HepG2 (cell line): ENCODE measurements around the gene ASL. TPM values are rescaled to one million over a fixed set of nuclear protein-coding genes. Genes with fewer than 3 reads are reported as not detected.

Experiments used
- ATAC-seq: fragments of 200-7000 bp; cut with Tn5 transposase; 3 replicates; pipeline ENCODE4 v1.9.1; 2020; ENCODE audit warnings: mild to moderate bottlenecking, moderate library complexity
- BruUV-seq: library from RNA; stranded (reverse); fragments of 400-500 nt; replicated peaks from 2 replicates; lab custom pipeline; 2021; lab: Mats Ljungman, UMichigan
- CTCF ChIA-PET: fragments of 300-600 bp; formaldehyde crosslinking; extraction: SDS; loops from one replicate; lab custom pipeline; 2021; ENCODE audit warnings: low total read pairs, inconsistent platforms, low intra/inter-chr PET ratio; lab: Yijun Ruan, JAX
- POLR2A ChIA-PET: fragments of 350-600 bp; sonication (Branson Sonifier 250); formaldehyde crosslinking; loops from one replicate; lab custom pipeline; 2020; ENCODE audit warnings: antibody characterized with exemption, inconsistent platforms; lab: Yijun Ruan, JAX
- DNase-seq: peaks from one replicate; pipeline ENCODE4 v3.0.0-alpha.2; 2015; ENCODE audit warnings: low spot score
- FAIRE-seq: peaks from 3 replicates; lab custom pipeline; 2011; peaks lifted over from hg19 to GRCh38; lab: Jason Lieb, UNC
- H2AFZ ChIP-seq: one replicate; pipeline ENCODE4 v1.6.1; 2011; ENCODE audit warnings: low read length, inconsistent platforms
- H3K27ac ChIP-seq: fragments of 300-600 bp; 3 replicates; pipeline ENCODE4 v1.8.0; 2011; ENCODE audit warnings: mixed run types, mild to moderate bottlenecking, mixed read lengths, low read length, inconsistent platforms; ENCODE audit not compliant: insufficient read depth; ENCODE audit errors: extremely low read length
- H3K27me3 ChIP-seq, 2 experiments: fragments of 200-600 bp in 1 of 2; 2 replicates in 1 of 2; 3 replicates in 1 of 2; pipeline versions ENCODE4 v1.6.0 to v1.8.0; 2011; ENCODE audit warnings: low read length in 2 of 2, mild to moderate bottlenecking in 2 of 2, moderate library complexity in 2 of 2, inconsistent platforms in 1 of 2; ENCODE audit not compliant: insufficient read depth in 2 of 2, control insufficient read depth in 1 of 2
- H3K36me3 ChIP-seq, 2 experiments: fragments of 200-600 bp in 1 of 2; replicated peaks in 1 of 2; 2 replicates in 1 of 2; 3 replicates in 1 of 2; pipeline versions ENCODE4 v1.5.1 to v1.8.0; 2011; ENCODE audit warnings: low read length in 2 of 2, inconsistent platforms in 1 of 2; ENCODE audit not compliant: insufficient read depth in 2 of 2, control insufficient read depth in 1 of 2
- H3K4me1 ChIP-seq: 2 replicates; pipeline ENCODE4 v1.5.1; 2012; ENCODE audit warnings: low read length, inconsistent platforms; ENCODE audit not compliant: insufficient read depth
- H3K4me2 ChIP-seq: 2 replicates; pipeline ENCODE4 v1.6.0; 2011; ENCODE audit warnings: low read depth, low read length, inconsistent platforms
- H3K4me3 ChIP-seq, 3 experiments: fragments of 200-600 bp in 1 of 3; sonication (generic), shearing (Covaris generic) in 1 of 3; replicated peaks in 1 of 3; 2 replicates each; pipeline ENCODE4 v1.5.1; 2011 to 2016; ENCODE audit warnings: low read length in 3 of 3, inconsistent platforms in 2 of 3, low read depth in 2 of 3, mild to moderate bottlenecking in 2 of 3, control low read depth in 1 of 3, mixed read lengths in 1 of 3; ENCODE audit not compliant: insufficient read depth in 1 of 3
- H3K79me2 ChIP-seq: one replicate; pipeline ENCODE4 v1.6.1; 2011; ENCODE audit warnings: low read length, inconsistent platforms; ENCODE audit not compliant: insufficient read depth
- H3K9ac ChIP-seq: 2 replicates; pipeline ENCODE4 v1.6.0; 2011; ENCODE audit warnings: mild to moderate bottlenecking, low read depth, low read length, inconsistent platforms; ENCODE audit not compliant: insufficient read depth
- H3K9me3 ChIP-seq: 2 replicates; pipeline ENCODE4 v1.5.1; 2012; ENCODE audit warnings: mild to moderate bottlenecking, low read length
- H4K20me1 ChIP-seq: 2 replicates; pipeline ENCODE4 v1.6.0; 2011; ENCODE audit warnings: inconsistent platforms, mild to moderate bottlenecking, low read length, moderate library complexity; ENCODE audit not compliant: insufficient read depth
- MIXL1 ChIP-seq: IDR thresholded peaks from 2 replicates; pipeline ENCODE4 v1.6.1; 2016
- NCOA2 ChIP-seq: sonication (generic); formaldehyde crosslinking; IDR thresholded peaks from 2 replicates; pipeline ENCODE4 v1.8.0; 2022; ENCODE audit warnings: inconsistent platforms
- RBM39 ChIP-seq: fragments of 200-400 bp; formaldehyde crosslinking; IDR thresholded peaks from one replicate; pipeline ENCODE4 v1.6.1; 2018; ENCODE audit warnings: antibody characterized with exemption, mild to moderate bottlenecking, low read depth, low read length; ENCODE audit not compliant: poor library complexity, severe bottlenecking
- SAP130 ChIP-seq: IDR thresholded peaks from 2 replicates; pipeline ENCODE4 v1.6.1; 2016; ENCODE audit warnings: low read depth
- SKI ChIP-seq: fragments of 450-650 bp; IDR thresholded peaks from one replicate; pipeline ENCODE4 v1.6.1; 2018; ENCODE audit warnings: mild to moderate bottlenecking; ENCODE audit not compliant: partially characterized antibody
- STAG1 ChIP-seq: sonication (generic); formaldehyde crosslinking; IDR thresholded peaks from 2 replicates; pipeline ENCODE4 v1.4.0; 2020; ENCODE audit warnings: missing genetic modification reagents
- THAP11 ChIP-seq: IDR thresholded peaks from 2 replicates; pipeline ENCODE4 v1.6.1; 2016; ENCODE audit warnings: missing biosample characterization, missing genetic modification reagents
- ZNF430 ChIP-seq: sonication (generic); formaldehyde crosslinking; IDR thresholded peaks from 2 replicates; pipeline ENCODE4 v1.9.0; 2021; ENCODE audit warnings: mild to moderate bottlenecking, missing genetic modification reagents
- ZNF460 ChIP-seq: sonication (generic); formaldehyde crosslinking; IDR thresholded peaks from 2 replicates; pipeline ENCODE4 v1.5.1; 2020; ENCODE audit warnings: missing genetic modification reagents, mild to moderate bottlenecking, borderline replicate concordance
- ZNF615 ChIP-seq: sonication (generic); formaldehyde crosslinking; IDR thresholded peaks from 2 replicates; pipeline ENCODE4 v1.5.0; 2020; ENCODE audit warnings: mild to moderate bottlenecking, missing genetic modification reagents, borderline replicate concordance
- ZNF652 ChIP-seq: IDR thresholded peaks from 2 replicates; pipeline ENCODE4 v1.6.1; 2016; ENCODE audit warnings: low read depth, borderline replicate concordance
- WGBS: methylation state at CpG from one replicate; pipeline ENCODE4 v1.1.6; 2017; ENCODE audit warnings: low lambda C conversion rate; 5-methylcytosine and 5-hydroxymethylcytosine counted together
- in situ Hi-C: cut with HindIII; loops from 2 replicates; pipeline ENCODE4 v1.10.0; 2017; ENCODE audit warnings: low pct_unique_long_range_greater_than_20kb; ENCODE audit not compliant: extremely low pct_ligation_motif_present
- intact Hi-C: fragments of 100-400 bp; cut with micrococcal nuclease; formaldehyde crosslinking; loops from one replicate; pipeline ENCODE4 v1.10.0; 2022; ENCODE audit not compliant: unreplicated experiment
- polyA plus RNA-seq, 8 experiments: library from polyadenylated mRNA; depleted of rRNA in 3 of 8; stranded (reverse) in 7 of 8; unstranded in 1 of 8; fragments of >200 nt; fragmentation: Illumina TruSeq in 4 of 8; extraction: Trizol in 4 of 8; gene quantifications; 2 replicates each; pipeline versions ENCODE4 v1.2.1 to v1.2.3, GENCODE V29; 2011 to 2016; ENCODE audit warnings: low read depth in 4 of 8, missing spikeins in 1 of 8, mixed read lengths in 1 of 8; ENCODE audit not compliant: insufficient read depth in 1 of 8
- total RNA-seq, 5 experiments: library from RNA; depleted of rRNA; stranded (reverse); fragments of >200 nt; fragmentation: Illumina TruSeq; extraction: Trizol; gene quantifications; 2 replicates each; pipeline ENCODE4 v1.2.3, GENCODE V29; 2016; ENCODE audit warnings: low read depth in 1 of 5
- TF ChIP-seq, protein P1 (sequence below): sonication (generic); formaldehyde crosslinking; IDR thresholded peaks from 2 replicates; pipeline ENCODE4 v1.5.0; 2020; ENCODE audit warnings: mild to moderate bottlenecking, missing genetic modification reagents, moderate library complexity
- TF ChIP-seq, protein P2 (sequence below): sonication (generic); formaldehyde crosslinking; IDR thresholded peaks from 2 replicates; pipeline ENCODE4 v1.8.0; 2022; ENCODE audit warnings: missing genetic modification reagents, low read depth, mild to moderate bottlenecking, borderline replicate concordance
- TF ChIP-seq, protein P3 (sequence below), 2 experiments: sonication (generic) in 1 of 2; formaldehyde crosslinking in 1 of 2; IDR thresholded peaks; 2 replicates each; pipeline versions ENCODE4 v1.4.0 to v1.6.1; 2016 to 2020; ENCODE audit warnings: borderline replicate concordance in 1 of 2, low read depth in 1 of 2, mild to moderate bottlenecking in 1 of 2, missing genetic modification reagents in 1 of 2

The ASL gene
- total and polyA plus RNA-seq, 2 of the 13 experiments (the other 11 are each of a cell fraction or from before 2014, with no cell fraction given) = 71.4 to 96.5 TPM

DNA sequence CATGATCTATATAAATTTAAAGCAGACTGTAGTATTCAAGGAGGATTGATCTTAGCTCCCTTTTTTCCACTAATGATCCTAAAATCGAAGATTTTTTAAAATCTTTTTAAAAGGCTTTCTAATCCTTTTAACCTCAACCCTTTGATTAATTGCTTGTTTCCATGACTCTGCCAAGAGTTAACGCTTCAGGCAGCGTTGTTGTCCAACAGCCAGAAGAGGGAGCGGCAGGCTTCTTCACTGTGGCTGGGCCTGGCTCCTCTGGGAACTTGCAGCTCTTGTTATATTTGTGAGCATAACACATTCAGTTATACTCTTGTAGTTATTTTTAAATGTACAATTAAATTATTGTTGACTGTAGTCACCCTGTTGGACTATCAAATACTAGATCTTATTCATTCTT, 65.3 kb downstream of the ASL start (continued):
- TF ChIP-seq, protein P1, sequence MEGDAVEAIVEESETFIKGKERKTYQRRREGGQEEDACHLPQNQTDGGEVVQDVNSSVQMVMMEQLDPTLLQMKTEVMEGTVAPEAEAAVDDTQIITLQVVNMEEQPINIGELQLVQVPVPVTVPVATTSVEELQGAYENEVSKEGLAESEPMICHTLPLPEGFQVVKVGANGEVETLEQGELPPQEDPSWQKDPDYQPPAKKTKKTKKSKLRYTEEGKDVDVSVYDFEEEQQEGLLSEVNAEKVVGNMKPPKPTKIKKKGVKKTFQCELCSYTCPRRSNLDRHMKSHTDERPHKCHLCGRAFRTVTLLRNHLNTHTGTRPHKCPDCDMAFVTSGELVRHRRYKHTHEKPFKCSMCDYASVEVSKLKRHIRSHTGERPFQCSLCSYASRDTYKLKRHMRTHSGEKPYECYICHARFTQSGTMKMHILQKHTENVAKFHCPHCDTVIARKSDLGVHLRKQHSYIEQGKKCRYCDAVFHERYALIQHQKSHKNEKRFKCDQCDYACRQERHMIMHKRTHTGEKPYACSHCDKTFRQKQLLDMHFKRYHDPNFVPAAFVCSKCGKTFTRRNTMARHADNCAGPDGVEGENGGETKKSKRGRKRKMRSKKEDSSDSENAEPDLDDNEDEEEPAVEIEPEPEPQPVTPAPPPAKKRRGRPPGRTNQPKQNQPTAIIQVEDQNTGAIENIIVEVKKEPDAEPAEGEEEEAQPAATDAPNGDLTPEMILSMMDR = peak; percentile 75
- TF ChIP-seq STAG1 (CRISPR knock-in tag) = peak; percentile 83
- TF ChIP-seq ZNF652 = peak; percentile 60; the same call in 1 of the 2 replicates
- 0 out of 2 replicates have a peak, but pooled peaks have one; percentile 20 for TF ChIP-seq THAP11 (CRISPR knock-in tag)
- 0 out of 2 replicates have a peak, but pooled peaks have one; percentile 30 for TF ChIP-seq MIXL1 (CRISPR knock-in tag)
- TF ChIP-seq SAP130 (CRISPR knock-in tag) = peak; percentile 32

DNA sequence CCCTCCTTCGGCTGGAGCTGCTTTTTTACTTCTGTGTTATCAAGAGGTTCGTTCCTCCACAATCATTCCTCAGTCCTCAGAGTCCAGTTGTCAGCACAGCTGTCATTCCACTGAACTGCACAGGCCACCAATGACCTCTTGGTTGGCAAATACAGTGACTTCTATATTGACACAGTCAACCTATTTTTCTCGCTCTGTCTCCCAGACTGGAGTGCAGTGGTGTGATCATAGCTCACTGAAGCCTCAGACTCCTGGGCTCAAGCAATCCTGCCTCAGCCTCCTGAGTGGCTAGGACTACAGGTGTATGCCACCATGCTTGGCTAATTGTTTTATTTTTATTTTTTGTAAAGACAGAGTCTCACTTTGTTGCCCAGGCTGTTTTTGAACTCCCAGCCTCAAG, 66.7 kb downstream of the ASL start:
- H3K79me2 ChIP-seq = peaks cover 10% of the 10 kb centered on the region
- no peaks in the 10 kb centered on the region for H4K20me1 ChIP-seq
- in situ Hi-C loops = no loop called here
- peak; percentile 97 for ATAC-seq
- no peak overlapping the region for H2AFZ ChIP-seq
- H3K27me3 ChIP-seq = no peaks in the 10 kb centered on the region
- DNase-seq = peak; percentile 89
- intact Hi-C loops = loop anchor here (2.0 to 10.0 kb wide), 4 partner anchors 28 to 395 kb away; partner anchors contain the start of gene CRCP
- no peak overlapping the region for H3K4me3 ChIP-seq
- peaks cover 5 to 46% of the 10 kb centered on the region in 2 experiments for H3K36me3 ChIP-seq
- H3K9me3 ChIP-seq = no peaks in the 10 kb centered on the region
- peak; percentile 93 for FAIRE-seq
- CTCF ChIA-PET = no interaction called here
- POLR2A ChIA-PET = interaction anchor here (0.7 to 4.7 kb wide), 10 partner anchors 12 to 598 kb away, joined by 3 to 33 read pairs (median 4); partner anchors contain the start of genes ASL, CRCP, RABGEF1 and TPST1
- H3K9ac ChIP-seq = peak overlapping the region; percentile 41
- H3K4me2 ChIP-seq = peak overlapping the region; percentile 58
- H3K27ac ChIP-seq = peak overlapping the region; percentile 71
- H3K4me1 ChIP-seq = peaks cover 71% of the 10 kb centered on the region
- WGBS = 0% methylated on average over 3 of the region's 3 CpGs
- BruUV-seq = no TSS peak
- TF ChIP-seq, protein P2, sequence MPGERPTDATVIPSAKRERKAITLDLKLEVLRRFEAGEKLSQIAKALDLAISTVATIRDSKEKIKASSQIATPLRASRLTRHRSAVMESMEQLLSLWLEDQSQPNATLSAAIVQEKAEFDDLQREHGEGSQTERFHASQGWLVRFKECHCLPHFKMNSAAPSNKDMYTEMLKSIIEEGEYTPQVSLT = no peak
- TF ChIP-seq, protein P3, sequence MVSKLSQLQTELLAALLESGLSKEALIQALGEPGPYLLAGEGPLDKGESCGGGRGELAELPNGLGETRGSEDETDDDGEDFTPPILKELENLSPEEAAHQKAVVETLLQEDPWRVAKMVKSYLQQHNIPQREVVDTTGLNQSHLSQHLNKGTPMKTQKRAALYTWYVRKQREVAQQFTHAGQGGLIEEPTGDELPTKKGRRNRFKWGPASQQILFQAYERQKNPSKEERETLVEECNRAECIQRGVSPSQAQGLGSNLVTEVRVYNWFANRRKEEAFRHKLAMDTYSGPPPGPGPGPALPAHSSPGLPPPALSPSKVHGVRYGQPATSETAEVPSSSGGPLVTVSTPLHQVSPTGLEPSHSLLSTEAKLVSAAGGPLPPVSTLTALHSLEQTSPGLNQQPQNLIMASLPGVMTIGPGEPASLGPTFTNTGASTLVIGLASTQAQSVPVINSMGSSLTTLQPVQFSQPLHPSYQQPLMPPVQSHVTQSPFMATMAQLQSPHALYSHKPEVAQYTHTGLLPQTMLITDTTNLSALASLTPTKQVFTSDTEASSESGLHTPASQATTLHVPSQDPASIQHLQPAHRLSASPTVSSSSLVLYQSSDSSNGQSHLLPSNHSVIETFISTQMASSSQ (IDR thresholded peaks at IDR 0.05; ENCODE audit: low read depth) = no peak
- TF ChIP-seq, protein P3 (CRISPR knock-in tag; IDR thresholded peaks at IDR 0.05; ENCODE audit: borderline replicate concordance) = no peak
- TF ChIP-seq NCOA2 (CRISPR knock-in tag) = peak; percentile 60; the same call in 1 of the 2 replicates
- peak; percentile 64; the same call in 1 of the 2 replicates for TF ChIP-seq ZNF460
- TF ChIP-seq ZNF430 (CRISPR knock-in tag) = no peak
- TF ChIP-seq SKI = peak; percentile 74
- TF ChIP-seq ZNF615 (CRISPR knock-in tag) = no peak
- no peak for TF ChIP-seq RBM39
